GM21515 (cell line): ENCODE data around the gene DDIT4.
"Not testable (repeated sequence)": the region's sequence is repeated elsewhere in the genome, so short reads cannot be mapped to it uniquely, and the experiment has no call there.

ENCODE experiments used
- ATAC-seq: cut with Tn5 transposase; IDR thresholded peaks from one replicate; pipeline ENCODE4 v1.9.1; 2021; ENCODE audit not compliant: unreplicated experiment

DDIT4 gene

GRCh38 chr10:72292223-72292691 lies 18.5 kb downstream of the DDIT4 start:
- no peak for ATAC-seq

GRCh38 chr10:72295330-72295910 lies 21.7 kb downstream of the DDIT4 start:
- no peak for ATAC-seq

- ATAC-seq, result not testable (repeated sequence)
Measured at GRCh38 chr10:72296829-72297280, 23.1 kb downstream of the DDIT4 start.

GRCh38 chr10:72297281-72297804 lies 23.6 kb downstream of the DDIT4 start:
- peak; percentile 57 for ATAC-seq

GRCh38 chr10:72297805-72298591 lies 24.3 kb downstream of the DDIT4 start:
- ATAC-seq, result peak; percentile 76

GRCh38 chr10:72298592-72299519 lies 25.1 kb downstream of the DDIT4 start:
- no peak for ATAC-seq

- ATAC-seq, result no peak
Measured at GRCh38 chr10:72303424-72304128, 29.9 kb downstream of the DDIT4 start.

- ATAC-seq, result no peak
Measured at GRCh38 chr10:72306215-72306760, 32.6 kb downstream of the DDIT4 start.

- ATAC-seq, result not testable (repeated sequence)
Measured at GRCh38 chr10:72307711-72308110, 34.0 kb downstream of the DDIT4 start.

GRCh38 chr10:72308320-72308987 lies 34.7 kb downstream of the DDIT4 start:
- ATAC-seq, result no peak

- no peak for ATAC-seq
Measured at GRCh38 chr10:72309290-72310240, 35.8 kb downstream of the DDIT4 start.

GRCh38 chr10:72310241-72310633 lies 36.5 kb downstream of the DDIT4 start:
- no peak for ATAC-seq

GRCh38 chr10:72310636-72311035 lies 36.9 kb downstream of the DDIT4 start:
- no peak for ATAC-seq

GRCh38 chr10:72311667-72312066 lies 37.9 kb downstream of the DDIT4 start:
- no peak for ATAC-seq

- ATAC-seq, result no peak
Measured at GRCh38 chr10:72312865-72313391, 39.2 kb downstream of the DDIT4 start.

- ATAC-seq, result no peak
Measured at GRCh38 chr10:72314263-72314662, 40.5 kb downstream of the DDIT4 start.

GRCh38 chr10:72315054-72315453 lies 41.3 kb downstream of the DDIT4 start:
- no peak for ATAC-seq
